ENCODE measurements around the gene RPS6KC1.
"Not testable (repeated sequence)": the region's sequence is repeated elsewhere in the genome, so short reads cannot be mapped to it uniquely, and the experiment has no call there.

RPS6KC1 gene

GRCh38 chr1:213148905-213149304 lies 97.9 kb downstream of the RPS6KC1 start:
- no peak for FAIRE-seq
- no peak for DNase-seq (ENCODE audit: low spot score)

DNA sequence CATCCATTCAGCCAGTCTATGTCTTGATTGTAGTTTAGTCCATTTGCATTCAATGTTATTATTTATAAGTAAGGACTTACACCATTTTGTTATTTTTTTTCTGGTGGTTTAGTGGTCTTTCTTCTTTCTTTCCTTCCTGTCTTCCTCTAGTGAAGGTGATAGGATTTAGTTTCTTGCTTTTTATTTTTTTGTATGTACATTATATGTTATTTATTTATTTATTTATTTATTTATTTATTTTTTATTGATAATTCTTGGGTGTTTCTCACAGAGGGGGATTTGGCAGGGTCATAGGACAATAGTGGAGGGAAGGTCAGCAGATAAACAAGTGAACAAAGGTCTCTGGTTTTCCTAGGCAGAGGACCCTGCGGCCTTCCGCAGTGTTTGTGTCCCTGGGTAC lies 99.0 kb downstream of the RPS6KC1 start:
- DNase-seq (ENCODE audit: low spot score); FAIRE-seq: not testable (repeated sequence)

- no peak for FAIRE-seq
- no peak for DNase-seq (ENCODE audit: low spot score)
Observed at GRCh38 chr1:213154056-213154685, 103.1 kb downstream of the RPS6KC1 start.

- DNase-seq (ENCODE audit: low spot score) (no peak), FAIRE-seq (no peak)
Observed at GRCh38 chr1:213159376-213159775, 108.3 kb downstream of the RPS6KC1 start.

DNA sequence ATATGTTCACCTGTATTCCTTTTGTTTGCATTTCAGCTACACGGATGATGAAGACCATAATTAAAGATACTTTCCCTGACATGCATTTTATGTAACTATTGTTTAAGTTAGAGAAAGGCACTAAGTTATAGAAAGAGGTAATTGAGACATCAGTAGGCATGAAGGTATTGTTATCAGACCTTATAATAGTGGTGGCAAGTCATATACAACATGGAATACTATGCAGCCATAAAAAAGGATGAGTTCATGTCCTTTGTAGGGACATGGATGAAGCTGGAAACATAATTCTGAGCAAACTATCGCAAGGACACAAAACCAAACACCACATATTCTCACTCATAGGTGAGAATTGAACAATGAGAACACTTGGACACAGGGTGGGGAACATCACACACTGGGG lies 109.4 kb downstream of the RPS6KC1 start:
- not testable (repeated sequence) for FAIRE-seq; DNase-seq (ENCODE audit: low spot score)

DNA sequence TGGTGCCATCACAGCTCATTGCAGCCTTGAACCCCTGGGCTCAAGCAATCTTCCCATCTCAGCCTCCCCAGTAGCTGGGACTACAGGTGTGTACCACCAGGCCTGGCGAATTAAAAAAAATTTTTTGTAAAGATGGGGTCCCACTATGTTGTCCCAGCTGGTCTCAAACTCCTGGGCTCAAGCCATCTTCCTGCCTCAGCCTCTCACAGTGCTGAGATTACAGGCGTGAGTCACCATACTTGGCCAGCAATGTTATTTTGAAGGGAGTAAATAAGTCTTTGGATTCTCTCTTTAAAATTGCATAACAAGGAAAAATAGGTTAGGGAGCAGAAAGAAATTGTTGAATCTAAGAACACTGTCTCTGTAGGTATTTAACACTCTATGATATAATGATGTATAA lies 111.3 kb downstream of the RPS6KC1 start:
- FAIRE-seq (no peak), DNase-seq (ENCODE audit: low spot score) (no peak)

- DNase-seq (ENCODE audit: low spot score) = no peak
- no peak for FAIRE-seq
Observed at GRCh38 chr1:213162862-213163261, 111.8 kb downstream of the RPS6KC1 start.

DNA sequence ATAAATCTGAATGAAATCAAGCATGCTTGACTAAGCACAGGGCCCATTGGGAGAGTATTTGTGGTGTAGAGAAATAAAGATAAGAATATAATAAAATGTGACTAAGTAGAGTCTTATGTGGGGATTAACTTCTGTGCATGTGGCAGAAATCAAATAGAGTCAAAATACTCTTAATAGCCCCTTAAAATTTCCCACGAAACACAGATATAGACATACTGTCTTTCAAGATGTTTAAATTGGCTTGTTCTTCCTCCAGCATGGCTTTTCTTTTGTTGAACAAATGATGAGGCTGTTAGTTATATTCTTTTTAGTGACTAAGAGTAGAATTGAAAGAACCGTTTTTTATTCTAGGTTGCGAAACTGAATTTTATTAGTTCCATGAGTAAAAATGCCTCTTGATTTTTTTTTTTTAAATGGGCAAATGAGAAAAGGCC lies 112.3 kb downstream of the RPS6KC1 start:
- FAIRE-seq (no peak), DNase-seq (ENCODE audit: low spot score) (no peak)

GRCh38 chr1:213164561-213164960 lies 113.5 kb downstream of the RPS6KC1 start:
- DNase-seq (ENCODE audit: low spot score) = no peak
- no peak for FAIRE-seq

DNA sequence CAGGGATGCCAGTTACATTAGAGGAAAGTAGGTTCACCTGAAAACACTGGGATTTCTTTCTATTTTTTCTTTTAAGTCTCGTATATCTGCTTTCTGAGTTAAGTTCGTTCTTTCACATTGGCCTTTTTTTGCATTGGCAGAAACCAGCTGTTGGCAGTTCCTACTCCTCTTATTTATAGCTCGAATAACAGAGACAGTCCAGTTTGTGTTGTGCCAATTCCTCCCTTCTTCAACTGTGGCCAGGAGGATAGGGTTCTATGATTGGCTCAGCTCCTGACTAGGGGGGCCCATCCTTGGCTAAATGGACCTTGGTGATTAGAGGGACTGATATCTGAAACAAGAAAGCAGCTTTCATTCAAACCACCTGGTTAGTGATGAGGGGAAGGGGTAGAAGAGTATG lies 115.8 kb downstream of the RPS6KC1 start:
- FAIRE-seq (no peak), DNase-seq (ENCODE audit: low spot score) (no peak)

GRCh38 chr1:213171711-213172110 lies 120.7 kb downstream of the RPS6KC1 start:
- DNase-seq (ENCODE audit: low spot score) (no peak), FAIRE-seq (no peak)

DNA sequence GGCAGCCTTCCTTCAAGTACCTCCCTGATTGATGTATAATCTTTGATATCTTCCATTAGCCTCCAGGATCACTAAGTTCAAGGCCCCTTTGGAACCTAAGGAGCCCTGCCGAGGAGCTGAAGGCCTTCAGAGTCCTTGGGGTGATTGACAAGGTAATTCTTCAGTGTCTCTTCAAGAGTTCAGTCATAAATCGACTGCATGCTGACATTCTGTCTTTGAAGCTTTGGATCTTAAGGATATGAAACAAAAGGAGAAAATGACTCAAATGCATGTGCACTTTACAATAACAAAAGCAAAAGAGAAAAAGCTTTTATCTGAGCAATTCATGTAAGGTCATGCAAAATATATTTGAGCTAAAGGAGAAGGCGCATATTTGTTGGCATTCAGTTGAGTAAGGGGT lies 125.3 kb downstream of the RPS6KC1 start:
- FAIRE-seq = no peak
- DNase-seq (ENCODE audit: low spot score) = no peak

DNA sequence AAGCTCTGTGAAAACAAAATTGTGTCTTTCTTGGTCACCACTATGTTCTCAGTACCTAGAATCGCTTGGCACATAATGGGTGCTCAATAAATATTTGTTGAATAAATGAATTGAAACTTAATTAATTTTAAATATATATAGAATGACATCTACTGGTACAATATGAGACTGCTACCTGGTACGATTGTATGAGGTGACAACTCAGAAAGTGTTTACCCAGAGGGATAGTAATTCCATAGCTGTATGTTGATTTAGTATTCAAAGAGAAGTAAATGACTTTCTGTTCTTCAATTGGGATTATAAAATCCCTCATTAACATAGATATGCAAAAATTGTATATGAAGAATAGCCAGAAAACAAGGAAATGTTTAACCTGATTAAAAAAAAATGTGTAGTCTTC lies 128.7 kb downstream of the RPS6KC1 start:
- DNase-seq (ENCODE audit: low spot score) (no peak), FAIRE-seq (no peak)

DNA sequence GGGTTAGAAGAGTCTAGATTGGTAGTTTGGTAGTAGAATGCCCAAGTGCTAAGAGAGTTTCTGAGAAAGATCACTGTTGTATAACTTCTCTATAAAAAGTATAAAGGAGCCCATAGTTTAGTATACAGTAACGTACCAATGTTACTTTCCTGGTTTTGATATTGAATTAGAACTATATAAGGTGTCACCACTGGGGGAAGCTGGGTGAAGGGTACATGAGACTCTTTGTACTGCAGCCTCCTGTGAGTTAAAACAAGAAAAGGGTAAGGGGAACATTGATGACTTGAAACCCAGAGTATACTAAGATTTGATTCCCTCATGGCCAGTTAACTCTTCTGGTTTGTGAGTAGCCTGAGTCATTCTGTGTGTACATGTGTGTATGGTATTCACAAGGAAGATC lies 129.8 kb downstream of the RPS6KC1 start:
- FAIRE-seq = no peak
- DNase-seq (ENCODE audit: low spot score) = no peak

DNA sequence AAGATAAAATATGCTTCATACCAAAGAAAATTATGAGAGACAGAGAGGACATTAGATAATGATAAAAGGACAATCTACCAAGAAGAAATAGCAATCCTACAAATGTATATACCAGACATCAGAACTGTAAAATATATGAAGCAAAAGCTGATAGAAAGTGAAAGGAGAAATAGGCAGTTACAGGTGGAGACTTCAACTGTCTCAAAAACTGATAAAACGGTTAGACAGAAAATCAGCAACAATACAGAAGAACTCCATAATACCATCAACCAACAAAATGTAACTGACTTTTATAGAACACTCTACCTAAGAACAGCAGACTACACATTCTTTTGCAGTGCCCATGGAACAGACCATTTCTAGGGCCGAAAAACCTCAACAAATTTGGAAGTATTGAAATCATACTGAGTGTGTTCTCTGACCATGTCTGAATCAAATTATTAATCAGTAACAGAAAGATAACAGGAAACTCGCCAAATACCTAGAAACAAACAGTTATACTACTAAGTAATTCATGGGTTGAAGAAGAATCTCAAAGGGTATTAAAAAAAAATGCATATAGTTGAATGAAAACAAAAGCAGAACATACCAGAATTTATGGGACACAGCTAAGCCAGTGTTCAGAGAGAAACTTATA lies 132.1 kb downstream of the RPS6KC1 start:
- DNase-seq (ENCODE audit: low spot score) (no peak), FAIRE-seq (no peak)

DNA sequence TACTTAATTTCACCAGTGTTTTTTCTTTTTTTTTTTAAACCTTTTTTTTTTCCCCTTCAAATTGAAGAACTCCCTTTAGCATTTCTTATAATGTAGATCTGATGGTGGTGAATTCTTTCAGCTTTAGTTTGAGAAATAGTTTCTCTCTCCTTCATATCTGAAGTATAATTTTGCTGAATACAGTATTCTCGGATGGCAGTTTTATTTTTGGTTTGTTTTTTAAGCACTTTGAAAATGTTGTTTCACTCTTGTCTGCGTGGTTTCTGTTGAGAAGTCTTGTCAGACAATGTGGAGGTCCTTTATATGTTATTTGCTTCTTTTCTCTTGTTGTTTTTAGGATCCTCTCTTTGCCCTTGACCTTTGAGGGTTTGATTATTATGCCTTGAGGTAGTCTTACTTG lies 135.1 kb downstream of the RPS6KC1 start:
- FAIRE-seq (no peak), DNase-seq (ENCODE audit: low spot score) (no peak)

- DNase-seq (ENCODE audit: low spot score) (no peak), FAIRE-seq (no peak)
Observed at GRCh38 chr1:213192026-213192425, 141.0 kb downstream of the RPS6KC1 start.

GRCh38 chr1:213194383-213194782 lies 143.3 kb downstream of the RPS6KC1 start:
- no peak for FAIRE-seq

DNA sequence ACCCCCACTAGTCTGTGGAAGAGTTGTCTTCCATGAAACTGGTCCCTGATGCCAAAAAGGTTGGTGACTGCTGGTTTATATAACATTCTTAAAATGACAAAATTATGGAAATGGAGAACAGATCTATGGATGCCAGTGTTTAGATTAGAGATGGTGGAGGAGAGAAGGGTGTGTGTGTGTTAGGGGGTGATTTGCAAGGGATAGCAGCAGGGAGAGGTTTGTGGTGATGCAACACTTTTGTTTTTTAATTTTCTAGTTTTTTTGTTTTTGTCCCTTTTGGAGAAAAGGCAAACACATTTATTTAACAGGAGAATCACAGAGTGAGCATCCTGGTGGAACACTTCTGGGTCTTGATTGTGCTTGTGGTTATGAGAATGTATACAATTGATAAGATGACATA lies 143.8 kb downstream of the RPS6KC1 start:
- no peak for FAIRE-seq
- DNase-seq (ENCODE audit: low spot score) = no peak

More at GRCh38 chr1:213194383-213194782, 143.3 kb downstream of the RPS6KC1 start:
- DNase-seq (ENCODE audit: low spot score) = no peak

- not testable (repeated sequence) for DNase-seq (ENCODE audit: low spot score); FAIRE-seq
Observed at GRCh38 chr1:213196328-213197054, 145.4 kb downstream of the RPS6KC1 start.

DNA sequence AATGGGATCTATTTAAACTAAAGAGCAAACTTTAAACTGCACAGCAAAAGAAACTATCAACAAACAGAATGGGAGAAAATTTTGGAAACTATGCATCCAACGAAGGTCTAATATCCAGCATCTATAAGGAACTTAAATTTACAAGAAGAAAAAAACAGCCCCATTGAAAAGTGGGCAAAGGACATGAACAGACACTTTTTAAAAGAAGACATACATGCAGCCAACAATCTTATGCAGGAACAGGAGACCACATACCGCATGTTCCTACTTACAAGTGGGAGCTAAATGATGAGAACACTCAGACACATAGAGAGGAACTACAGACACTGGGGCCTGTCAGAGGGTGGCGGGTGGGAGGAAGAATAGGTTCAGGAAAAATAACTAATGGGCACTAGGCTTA lies 149.6 kb downstream of the RPS6KC1 start:
- no peak for FAIRE-seq
- DNase-seq (ENCODE audit: low spot score) = no peak

- DNase-seq (ENCODE audit: low spot score) (no peak), FAIRE-seq (no peak)
Observed at GRCh38 chr1:213201380-213202155, 150.5 kb downstream of the RPS6KC1 start.

Data from urothelium cell line (cell line).